LoVo (cell line): ENCODE measurements around the gene SH3GL1.

Experiments
- DNase-seq: peaks from one replicate; pipeline ENCODE4 v3.0.0-alpha.2; 2016; ENCODE audit warnings: low spot score

The SH3GL1 gene

DNA sequence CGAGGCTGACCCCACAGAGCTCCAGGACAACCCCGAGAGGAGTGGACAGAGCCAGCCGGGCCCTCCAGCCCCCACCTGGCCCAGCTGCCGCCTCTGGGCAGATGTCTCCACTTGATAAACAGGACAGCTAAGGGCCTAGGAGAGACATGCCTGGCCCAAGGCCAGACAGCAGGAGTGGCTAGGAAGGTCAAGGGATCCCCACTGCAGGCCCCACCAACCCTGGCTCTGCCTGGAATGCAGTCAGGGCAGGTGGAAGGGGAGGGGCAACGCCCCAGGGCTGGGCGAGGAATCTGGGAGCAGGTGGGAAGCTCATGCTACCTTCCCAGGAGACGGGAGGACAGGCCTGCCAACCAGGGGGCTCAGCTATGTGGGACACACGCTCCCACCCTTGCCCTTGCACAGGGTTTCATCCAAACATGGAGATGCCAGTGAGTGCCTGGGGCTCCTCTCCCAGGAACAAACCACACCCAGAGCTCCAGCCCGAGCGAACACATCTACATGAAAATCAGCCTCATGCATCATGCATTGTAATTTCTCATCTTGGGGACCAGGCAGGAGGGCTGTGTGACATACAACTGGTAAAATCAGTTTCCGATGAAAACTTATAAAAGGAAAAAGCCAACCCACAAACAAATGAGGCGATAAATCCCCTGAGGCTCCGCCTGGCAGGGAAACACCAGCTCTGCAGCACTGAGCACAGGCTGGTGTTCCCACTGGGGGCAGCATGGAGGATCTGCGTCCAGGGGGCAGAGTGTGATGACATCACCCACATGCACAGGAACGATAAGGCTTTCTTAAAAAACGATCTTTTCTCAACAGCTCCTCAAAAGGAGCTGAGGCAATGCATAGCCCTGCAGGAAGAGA is 25.0 kb downstream of the SH3GL1 start:
- peak; percentile 88 for DNase-seq

DNA sequence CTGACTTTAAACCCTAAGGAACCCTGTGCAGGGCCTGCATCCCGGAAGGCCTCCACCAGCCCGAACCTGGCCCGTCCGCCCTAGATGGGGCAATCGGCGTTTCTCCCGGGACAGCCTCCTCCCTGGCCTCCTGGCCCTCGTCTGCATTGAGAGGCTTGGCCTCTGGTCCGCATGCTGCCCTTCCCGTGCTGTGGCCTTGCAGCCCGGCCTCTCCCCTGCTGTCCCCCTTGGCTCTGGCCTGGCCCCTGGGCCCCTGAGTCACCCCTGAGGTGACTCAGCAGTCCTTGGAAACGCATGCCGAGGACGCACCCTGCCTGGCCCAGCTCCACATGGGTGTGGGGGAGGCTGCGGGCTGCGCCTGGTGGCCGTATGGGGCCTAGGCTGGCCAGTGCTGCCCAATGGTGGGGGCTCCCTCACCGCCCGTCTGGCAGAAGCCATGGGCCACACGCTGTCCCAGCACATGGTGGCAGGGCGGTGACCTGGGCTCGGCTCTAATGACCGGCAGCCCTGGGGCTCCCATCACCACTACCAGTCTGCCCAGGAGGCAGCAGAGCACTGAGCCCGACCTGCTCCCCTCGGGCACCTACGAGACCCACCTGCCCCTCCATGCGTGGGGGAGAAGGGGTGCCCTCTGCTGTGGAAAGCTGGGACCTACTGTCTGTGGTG is 25.7 kb downstream of the SH3GL1 start:
- peak; percentile 80 for DNase-seq

DNA sequence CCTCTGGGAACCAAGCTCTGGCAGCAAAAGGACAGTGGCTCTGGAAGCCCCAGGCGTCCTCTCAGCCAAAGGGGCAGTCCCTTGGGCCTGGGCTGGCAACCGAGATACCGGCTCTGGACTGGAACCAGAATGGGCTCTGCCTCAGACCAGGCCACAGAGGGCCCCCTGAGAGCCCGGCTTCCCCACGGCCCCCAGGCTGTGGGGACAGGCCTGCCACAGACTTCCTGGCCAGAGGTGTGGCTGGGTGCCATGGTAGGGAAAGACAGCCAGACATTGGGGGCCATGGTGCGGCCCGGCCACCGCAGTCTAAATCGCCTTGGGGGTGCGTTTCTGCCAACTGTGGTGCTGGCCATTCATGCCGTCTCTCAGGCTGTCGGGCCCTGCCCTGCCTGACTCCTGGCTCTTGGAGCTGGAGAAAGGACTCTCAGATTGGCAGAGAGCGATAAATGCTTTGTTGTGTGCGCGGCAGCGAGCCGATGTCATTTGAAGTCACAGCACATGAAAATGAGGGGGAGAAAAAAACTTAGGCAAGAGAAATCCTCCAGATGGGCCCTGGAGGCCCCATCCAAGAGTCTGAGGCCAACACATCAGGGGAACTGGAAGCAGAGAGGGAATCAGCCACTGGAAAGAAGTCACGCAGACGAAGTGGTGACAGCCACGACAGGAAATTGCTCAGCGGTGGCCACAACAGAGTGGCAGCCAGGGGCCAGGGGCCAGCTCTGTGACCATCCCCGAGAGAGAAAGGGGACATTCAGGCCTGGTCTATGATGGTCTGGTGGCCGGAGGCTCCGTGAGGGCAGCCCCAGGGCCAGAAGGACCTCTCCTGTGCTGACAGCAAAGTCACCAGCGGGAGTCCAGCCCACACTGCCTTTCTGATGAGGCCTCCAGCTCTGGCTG is 26.5 kb downstream of the SH3GL1 start:
- DNase-seq = no peak

DNA sequence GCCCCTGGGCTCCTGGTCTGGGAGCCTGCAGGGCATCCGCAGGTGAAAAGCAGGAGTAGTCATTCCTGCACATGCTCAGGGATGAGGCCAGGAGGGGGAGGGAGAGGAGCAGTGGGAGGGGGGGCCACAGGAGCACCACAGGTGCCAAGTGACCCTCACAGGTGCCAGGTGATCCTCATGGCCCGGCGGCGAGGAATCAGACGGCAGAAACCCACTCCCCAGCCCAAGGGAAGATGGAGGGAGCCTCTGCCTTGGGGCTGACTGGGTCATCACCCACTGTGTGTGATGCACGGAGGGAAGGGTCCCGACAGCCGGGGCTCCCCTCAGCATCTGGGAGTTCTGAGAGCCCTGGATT is 27.4 kb downstream of the SH3GL1 start:
- DNase-seq = no peak

DNA sequence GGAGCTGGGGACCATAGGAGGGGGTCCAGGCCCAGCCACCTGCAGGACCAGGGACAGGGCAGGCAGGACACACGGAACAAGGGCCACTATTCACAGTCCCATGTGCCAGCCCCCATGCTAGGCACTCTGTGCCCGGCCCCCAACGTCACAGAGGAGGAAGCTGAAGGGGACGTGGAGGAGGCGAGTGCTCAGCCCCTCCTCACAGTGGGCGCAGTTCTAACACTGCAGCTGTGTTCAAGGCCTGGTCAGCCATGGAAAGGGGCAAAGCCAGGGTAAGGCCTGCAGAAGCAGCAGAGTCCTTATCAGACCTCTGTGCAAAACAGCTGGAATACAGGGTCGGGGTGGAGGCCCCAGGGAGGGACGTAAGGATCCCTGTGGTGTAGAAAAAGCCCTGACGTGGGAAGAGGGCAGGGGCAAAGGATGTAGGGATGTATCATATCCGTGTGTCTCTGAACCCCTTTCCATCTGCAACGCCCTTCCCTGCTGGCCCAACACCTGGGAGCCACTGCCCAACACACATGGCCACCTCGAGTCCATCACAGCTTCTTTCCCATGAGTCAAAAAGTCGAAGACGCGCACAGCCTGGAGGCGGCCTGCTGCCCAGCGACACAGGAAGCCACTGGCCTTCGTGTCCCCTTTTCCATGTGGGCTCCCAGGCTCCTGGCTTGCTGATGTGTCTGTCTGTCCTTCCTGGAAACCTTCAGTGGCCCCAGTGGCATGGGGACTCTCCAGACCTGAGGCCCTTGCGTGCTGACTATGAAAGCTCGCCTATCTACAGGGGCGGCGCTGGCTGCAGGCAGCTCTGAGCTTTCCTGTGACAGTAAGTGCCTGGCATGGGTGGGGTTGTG is 28.0 kb downstream of the SH3GL1 start:
- no peak for DNase-seq

DNA sequence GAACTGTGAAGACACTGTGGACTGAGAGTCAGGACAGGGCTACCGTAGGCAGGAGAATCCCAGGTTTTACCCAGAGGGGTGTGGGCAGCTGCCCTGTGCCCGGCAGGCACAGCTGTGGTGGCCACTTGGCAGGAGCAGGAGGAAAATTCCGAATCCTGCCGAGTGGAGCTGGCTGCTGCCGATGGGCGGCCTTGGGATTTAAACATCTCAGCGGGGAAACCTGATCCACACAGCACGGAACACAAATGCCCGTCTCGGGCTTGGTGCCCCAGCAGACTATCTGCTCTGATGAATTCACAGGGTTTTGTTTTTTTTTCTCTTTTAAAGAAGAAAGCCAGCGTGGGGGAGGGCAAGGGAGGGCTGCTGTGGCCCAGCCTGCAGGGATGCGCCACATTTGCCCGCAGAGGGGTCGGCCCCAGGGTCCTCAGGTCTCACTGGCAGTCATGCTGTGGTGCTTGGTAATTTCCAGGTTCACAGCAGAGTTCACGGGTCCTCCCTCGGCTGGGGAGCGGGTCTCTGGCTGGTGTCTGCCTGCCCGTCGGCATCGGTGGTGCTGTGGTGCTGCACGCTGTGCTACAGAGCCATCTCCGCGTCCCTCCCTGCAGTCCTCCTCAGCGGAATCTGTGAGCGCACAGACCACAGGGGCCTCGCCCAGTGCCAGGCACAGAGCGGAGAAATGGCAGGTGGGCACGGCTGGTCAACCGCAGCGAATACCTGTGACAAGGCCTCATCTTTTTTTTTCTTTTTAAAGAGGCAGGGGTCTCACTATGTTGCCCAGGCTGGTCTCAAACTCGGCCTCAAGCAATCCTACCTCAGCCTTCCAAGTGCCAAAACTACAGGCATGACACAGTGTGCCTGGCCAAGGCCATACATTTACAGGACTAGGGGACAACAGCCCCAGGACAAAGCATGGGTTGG is 28.8 kb downstream of the SH3GL1 start:
- DNase-seq = no peak

DNA sequence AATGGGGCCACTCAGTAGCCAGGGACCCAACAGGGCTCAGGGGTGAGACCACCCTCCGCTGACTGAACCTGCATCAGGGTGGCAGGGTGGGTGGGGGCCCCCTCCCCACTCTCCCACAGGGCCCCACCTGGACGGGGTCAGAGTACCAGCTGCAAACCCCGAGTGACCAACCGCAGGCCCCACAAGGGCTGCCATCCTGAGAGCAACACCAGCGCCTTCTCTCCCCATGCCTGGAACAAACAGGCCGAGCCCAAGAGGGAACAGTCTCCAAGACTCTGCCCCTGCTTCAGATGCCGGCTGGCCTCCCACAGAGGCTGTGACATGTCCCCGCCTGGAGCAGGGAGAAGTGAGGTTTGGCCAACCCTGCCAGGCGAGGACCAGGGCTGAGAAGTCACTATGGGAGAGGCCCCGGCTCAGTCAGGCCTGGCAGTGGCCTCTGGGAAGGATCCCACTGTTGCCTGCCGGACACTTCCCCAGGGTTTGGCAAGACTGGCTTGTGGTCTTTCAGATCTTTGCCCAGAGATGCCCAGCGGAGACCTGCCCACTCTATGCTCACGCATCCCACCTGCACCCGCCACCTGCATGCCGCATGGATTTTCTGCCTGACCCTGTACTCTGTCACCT is 29.8 kb downstream of the SH3GL1 start:
- DNase-seq = no peak

DNA sequence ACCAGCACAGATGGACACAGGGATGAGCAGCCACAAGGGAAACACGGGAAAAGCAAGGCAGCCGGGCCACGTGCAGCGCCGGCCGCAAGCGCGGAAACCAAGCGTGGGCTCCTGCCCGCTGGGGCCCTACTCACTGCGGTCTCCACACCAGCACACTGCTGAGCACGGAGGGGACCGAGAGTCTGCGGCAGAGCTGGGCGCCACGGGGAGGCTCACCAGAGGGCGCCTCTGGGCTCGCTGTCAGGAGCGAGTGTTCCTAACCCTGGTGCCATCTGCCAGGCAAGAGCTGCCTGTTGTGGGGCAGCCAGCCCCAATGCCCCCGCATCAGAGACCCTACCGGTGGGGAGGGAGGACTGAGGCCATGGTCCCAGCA is 30.5 kb downstream of the SH3GL1 start:
- DNase-seq = no peak

DNA sequence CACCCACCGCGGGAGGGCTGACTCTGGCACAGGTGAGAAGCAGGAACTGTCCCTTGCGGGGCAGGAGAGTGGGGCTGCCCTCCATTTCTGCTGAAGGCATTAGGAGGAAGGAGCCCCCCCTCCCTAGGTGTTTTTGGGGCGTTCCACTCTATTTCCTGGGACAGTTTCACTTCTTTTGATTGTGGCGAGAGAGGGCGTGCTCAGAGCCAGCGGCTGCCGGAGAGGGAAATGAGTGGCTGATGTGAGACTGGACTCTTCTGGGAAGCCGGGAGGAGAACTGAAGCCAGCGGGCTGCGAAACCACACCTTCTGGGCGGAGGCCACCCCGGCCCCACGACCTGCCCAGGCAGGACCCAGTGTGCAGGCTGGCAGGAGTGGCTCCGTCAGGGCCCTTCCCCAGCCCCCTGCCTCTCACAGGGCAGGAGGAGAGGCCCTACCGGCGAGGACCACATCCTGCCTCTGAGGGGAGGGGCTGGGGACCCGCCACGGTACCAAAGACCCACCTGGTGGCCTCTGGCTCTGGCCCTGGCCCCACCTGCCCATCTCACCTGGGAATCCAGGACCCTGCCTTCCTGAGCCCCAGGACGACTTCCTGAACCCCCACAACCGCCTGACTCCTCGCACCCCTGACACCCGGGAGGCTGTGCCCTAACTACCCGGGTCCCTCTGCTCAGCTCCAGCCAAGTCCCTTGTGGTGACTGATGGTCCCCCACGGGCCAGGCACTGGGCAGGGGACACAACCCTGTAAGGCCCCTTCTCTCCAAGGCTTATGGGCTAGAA is 31.0 kb downstream of the SH3GL1 start:
- DNase-seq = peak; percentile 41

DNA sequence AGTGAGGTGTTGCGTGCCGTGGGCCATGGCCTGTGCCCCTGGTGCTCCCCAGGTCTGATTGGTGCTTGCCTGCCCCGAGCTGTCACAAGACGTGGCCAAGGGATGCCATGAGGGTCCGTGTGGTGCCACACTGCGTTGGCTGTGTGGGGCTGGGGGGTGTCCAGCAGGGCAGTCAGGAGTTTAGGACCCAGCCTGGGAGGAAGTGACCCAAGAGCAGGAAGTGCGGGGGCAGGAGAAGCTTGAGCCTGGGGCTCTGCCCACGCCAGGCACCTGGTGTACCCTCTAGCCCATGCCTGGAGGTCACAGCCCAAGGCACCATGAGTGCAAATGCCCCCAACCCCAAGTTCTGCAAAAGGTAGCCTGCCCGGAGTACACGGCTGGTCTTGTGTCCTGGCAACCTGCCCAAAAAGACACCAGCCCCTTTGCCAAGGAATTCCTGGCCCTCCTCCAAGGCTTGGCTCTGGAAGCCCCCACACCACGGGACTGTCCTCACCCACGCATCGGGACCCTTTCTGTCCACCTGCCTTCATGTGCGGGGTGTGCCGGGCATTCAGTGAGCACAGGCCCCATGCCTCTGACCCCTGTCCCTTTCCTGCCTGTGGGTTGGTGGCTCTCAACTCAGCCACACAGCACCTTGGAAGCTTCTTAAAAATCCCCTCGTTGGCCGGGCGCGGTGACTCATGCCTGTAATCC is 32.1 kb downstream of the SH3GL1 start:
- no peak for DNase-seq

DNA sequence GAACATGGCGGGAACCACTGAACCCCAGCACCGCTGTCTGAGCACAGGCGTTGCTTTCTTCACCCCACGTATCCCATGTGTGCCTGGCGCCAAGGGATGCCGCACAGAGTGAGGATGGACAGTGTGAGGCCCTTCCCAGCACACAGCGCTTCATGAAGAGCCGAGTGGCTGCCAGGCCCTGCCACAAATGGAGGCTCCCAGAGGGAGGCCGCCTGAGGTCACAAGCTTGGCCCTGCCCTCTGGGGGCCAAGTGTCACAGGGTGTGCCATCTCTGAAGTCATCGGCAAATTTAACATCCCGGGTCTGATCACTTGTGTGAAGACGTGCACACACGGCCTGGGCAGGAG is 32.6 kb downstream of the SH3GL1 start:
- no peak for DNase-seq

DNA sequence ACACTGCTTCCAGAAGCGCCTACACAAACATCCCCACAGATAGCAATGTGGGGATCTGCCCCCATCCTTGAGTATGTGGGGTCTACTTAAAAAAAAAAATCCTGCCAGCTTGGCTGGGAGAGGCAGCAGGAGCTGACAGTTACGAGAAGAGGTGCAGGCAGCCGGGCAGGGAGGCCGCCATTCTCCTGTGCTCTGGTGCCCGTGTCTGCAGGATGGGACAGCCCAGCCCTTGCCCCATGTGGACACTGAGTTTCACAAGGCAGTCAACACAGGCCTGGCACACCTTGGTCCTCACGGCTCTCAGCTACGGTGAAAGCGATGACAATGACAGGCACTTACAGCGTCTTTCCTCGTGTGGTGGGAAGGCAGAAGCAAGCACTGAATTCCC is 33.0 kb downstream of the SH3GL1 start:
- no peak for DNase-seq

DNA sequence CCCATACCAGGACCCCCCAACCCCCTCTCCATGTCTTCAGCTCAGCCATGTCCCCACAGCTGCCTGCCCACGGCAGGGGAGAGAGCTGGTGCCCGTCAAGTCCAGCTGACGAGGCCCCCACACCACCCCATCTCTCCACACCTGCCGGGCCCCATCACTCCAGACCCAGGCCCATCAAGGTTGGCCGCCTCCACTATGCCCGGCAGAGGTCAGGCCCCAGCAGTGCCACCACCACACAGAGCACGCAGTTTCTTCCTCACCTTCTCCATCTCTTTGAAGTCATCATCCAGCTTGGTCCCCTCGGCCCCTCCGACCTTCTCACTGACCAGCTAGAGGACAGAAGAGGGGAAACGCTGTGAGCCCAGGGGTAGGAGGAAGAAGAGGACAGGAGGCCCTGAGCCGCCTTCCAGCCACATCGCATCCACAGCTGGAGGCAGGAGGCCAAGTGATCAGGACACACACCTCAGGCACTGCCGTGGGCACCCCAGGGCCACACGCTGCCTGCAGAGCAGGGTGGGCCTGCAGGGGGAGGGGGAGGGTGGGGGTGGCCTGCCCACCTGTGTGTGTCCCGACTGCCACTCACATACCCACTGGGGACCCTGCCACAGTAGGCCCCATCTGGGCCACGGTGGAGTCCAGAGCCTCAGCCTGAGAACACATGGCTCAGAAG is 33.5 kb downstream of the SH3GL1 start:
- no peak for DNase-seq

DNA sequence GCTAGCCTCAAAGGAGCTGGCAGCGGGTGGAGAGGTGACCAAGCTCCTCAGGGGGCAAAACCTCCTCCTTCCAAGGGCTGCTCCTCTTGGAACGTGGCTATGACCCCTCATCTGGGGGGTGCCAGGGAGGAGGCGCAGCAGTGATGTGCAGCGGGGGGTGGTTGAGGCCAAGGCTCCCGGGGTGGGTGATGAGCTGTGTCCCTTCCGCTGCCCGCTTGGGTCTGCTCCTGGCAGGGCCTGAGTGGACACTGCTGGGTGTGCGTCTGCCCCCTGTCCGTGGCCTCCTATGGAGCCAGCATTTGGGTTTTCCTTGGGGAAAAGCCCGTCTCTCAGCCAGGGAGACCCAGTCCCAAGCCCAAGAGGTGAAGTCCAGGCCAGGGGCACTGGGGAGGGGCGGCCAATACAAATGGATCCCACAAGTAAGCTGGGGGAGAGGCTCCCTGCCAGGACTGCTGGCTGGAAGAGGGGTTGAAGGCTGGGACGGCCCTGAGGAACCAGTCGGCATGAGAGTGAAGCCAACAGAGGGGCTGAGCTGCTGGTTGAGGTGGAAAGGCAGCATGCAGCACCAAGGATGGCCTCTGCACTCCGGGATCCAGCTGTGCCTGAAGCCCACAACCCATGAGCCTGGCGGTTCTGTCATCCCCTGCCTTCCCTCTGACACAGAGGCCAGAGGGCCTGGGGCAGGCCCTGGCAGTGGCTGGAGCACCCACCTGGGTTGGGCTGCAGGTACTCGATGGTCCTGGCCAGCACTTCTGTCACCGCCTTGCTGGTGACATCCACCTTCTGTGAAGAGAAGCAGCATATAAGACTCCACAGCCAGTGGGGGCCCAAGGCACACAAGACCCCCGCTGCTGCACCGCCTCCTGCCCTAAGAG is 34.3 kb downstream of the SH3GL1 start:
- no peak for DNase-seq

DNA sequence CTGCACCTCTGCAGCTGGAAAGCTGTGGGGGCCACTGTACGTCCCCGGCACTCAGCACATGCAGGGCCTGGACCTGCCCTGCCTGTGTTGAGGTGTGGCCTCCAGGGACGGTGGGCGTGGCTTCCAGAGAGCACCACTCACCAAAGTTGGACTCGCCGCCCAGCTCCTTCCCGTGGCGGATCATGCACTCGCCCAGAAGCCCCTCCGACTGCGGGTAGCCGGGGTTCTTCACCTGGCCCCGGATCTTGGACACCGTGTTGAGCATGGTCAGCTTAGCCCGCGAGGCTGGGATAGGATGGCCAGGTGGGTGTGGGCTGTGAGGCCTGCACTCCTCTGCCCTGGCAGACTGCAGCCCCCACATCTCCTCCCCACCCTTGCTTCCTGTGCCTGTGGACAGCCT is 35.0 kb downstream of the SH3GL1 start:
- DNase-seq = no peak

DNA sequence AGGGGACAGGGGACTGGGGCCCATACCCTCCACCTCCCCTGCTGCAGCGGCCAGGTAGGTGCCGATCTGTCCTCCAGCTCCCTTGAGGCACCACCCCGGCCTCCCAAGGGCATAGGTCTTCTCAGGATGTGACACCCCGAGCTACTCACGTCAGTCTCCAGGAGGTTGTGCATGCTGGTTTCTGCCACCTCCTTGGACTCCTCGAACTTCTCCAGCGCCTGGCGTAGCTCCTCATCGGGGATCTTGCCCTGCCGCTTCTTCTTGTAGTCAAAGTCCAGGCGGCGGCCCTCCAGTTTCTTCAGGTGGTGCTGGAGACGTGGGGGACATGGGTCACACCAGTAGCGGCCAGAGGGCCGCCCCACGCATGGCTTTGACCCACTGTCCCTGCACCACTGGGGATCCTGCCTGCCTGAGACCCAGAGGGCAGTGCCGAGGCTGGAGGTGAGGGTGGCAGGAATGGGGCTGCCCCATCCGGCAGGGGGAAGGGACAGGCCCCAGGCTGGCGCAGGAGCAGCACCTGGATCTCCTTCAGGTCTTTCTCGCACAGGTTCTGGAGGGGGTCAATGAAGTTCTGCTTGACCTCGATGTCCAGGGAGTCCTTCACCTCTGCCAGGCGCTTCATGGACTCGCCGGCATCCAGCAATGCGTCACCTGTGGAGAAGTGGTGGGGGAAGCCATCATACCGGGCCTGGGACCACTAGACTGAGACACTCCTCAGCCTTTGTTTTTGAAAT is 36.6 kb downstream of the SH3GL1 start:
- no peak for DNase-seq
